ENCODE results near the gene GBF1. TPM values are rescaled to one million over a fixed set of nuclear protein-coding genes. Genes with fewer than 3 reads are reported as not detected.

GBF1 gene
- polyA plus RNA-seq, 1 donor (not counting 4 experiments of a cell fraction or from before 2014, with no cell fraction given): 17.4 TPM

- no peaks in the 10 kb centered on the region for H4K20me1 ChIP-seq (ENCODE audit: control insufficient read depth, extremely low read depth, insufficient read depth, low read length)
- no peak overlapping the region for H3K4me2 ChIP-seq (ENCODE audit: control insufficient read depth, extremely low read depth, insufficient read depth, low read depth, low read length)
- H3K9me3 ChIP-seq (ENCODE audit: control insufficient read depth, low read depth, low read length): no peaks in the 10 kb centered on the region
- H3K27ac ChIP-seq (ENCODE audit: control insufficient read depth, insufficient read depth, low read length): no peak overlapping the region
- FAIRE-seq: no peak
- H3K9ac ChIP-seq (ENCODE audit: control insufficient read depth, extremely low read depth, insufficient read depth, low read length): no peak overlapping the region
- no peaks in the 10 kb centered on the region for H3K36me3 ChIP-seq (ENCODE audit: control insufficient read depth in 2 of 2, extremely low read depth in 1 of 2, insufficient read depth in 2 of 2, low read length in 2 of 2)
- H3K27me3 ChIP-seq (ENCODE audit: control insufficient read depth, extremely low read depth, insufficient read depth, low read length): peaks cover 14% of the 10 kb centered on the region
- no peak overlapping the region for H2AFZ ChIP-seq (ENCODE audit: control insufficient read depth, low read length)
- H3K79me2 ChIP-seq (ENCODE audit: control insufficient read depth, insufficient read depth, low read length): no peaks in the 10 kb centered on the region
- DNase-seq (ENCODE audit: low read depth, low spot score): no peak
- dilution Hi-C loops (cut with MboI; ENCODE audit: extremely low pct_ligation_motif_present, low sequenced_read_pairs): no loop called here
- H3K4me1 ChIP-seq (ENCODE audit: control insufficient read depth, extremely low read depth, insufficient read depth, low read length): peaks cover 11% of the 10 kb centered on the region
- no peak overlapping the region for H3K4me3 ChIP-seq (ENCODE audit: control insufficient read depth in 2 of 3, extremely low read depth in 1 of 3, insufficient read depth in 2 of 3, low read depth in 1 of 3, low read length in 3 of 3)
- H3K9me1 ChIP-seq (ENCODE audit: control insufficient read depth, extremely low read depth, insufficient read depth, low read length): no peaks in the 10 kb centered on the region
- no peak for TF ChIP-seq CTCF (optimal IDR thresholded peaks at IDR 0.05 in 1 of 3, IDR thresholded peaks at IDR 0.05 in 1 of 3, conservative IDR thresholded peaks at IDR 0.05 in 1 of 3; ENCODE audit: extremely low read depth in 1 of 3, insufficient read depth in 2 of 3, low read length in 3 of 3)
- no peak for TF ChIP-seq EZH2 (IDR thresholded peaks at IDR 0.05; ENCODE audit: low read length)
Observed at GRCh38 chr10:102222797-102223196, 22.5 kb upstream of the GBF1 start.

GRCh38 chr10:102225646-102226541 lies 19.4 kb upstream of the GBF1 start, which contains the start of gene ELOVL3:
ELOVL3 (plus strand) TSS chr10:102226299; CDS start chr10:102226549, 250 bp downstream.
- H3K9ac ChIP-seq (ENCODE audit: control insufficient read depth, extremely low read depth, insufficient read depth, low read length): no peak within 1 kb of the TSS
- peak; percentile 66 for DNase-seq (ENCODE audit: low read depth, low spot score)
- H3K4me2 ChIP-seq (ENCODE audit: control insufficient read depth, extremely low read depth, insufficient read depth, low read depth, low read length): peak within 1 kb of the TSS; percentile 78
- dilution Hi-C loops (cut with MboI; ENCODE audit: extremely low pct_ligation_motif_present, low sequenced_read_pairs): no loop called here
- peak within 1 kb of the TSS; percentile 3 for H3K27ac ChIP-seq (ENCODE audit: control insufficient read depth, insufficient read depth, low read length)
- H3K36me3 ChIP-seq (ENCODE audit: control insufficient read depth in 2 of 2, extremely low read depth in 1 of 2, insufficient read depth in 2 of 2, low read length in 2 of 2): no peaks in the 10 kb centered on the region
- no peak for TF ChIP-seq CTCF (optimal IDR thresholded peaks at IDR 0.05 in 1 of 3, IDR thresholded peaks at IDR 0.05 in 1 of 3, conservative IDR thresholded peaks at IDR 0.05 in 1 of 3; ENCODE audit: extremely low read depth in 1 of 3, insufficient read depth in 2 of 3, low read length in 3 of 3)
- TF ChIP-seq EZH2 (IDR thresholded peaks at IDR 0.05; ENCODE audit: low read length): no peak
- H3K4me1 ChIP-seq (ENCODE audit: control insufficient read depth, extremely low read depth, insufficient read depth, low read length): peaks cover 20% of the 10 kb centered on the region
- FAIRE-seq: peak; percentile 71
- H4K20me1 ChIP-seq (ENCODE audit: control insufficient read depth, extremely low read depth, insufficient read depth, low read length): no peaks in the 10 kb centered on the region
- no peaks in the 10 kb centered on the region for H3K79me2 ChIP-seq (ENCODE audit: control insufficient read depth, insufficient read depth, low read length)
- no peaks in the 10 kb centered on the region for H3K9me1 ChIP-seq (ENCODE audit: control insufficient read depth, extremely low read depth, insufficient read depth, low read length)
- H2AFZ ChIP-seq (ENCODE audit: control insufficient read depth, low read length): peak within 1 kb of the TSS; percentile 93
- H3K4me3 ChIP-seq (ENCODE audit: control insufficient read depth in 2 of 3, extremely low read depth in 1 of 3, insufficient read depth in 2 of 3, low read depth in 1 of 3, low read length in 3 of 3): peak within 1 kb of the TSS in 2 of 3 experiments; percentile 27 to 44
- H3K9me3 ChIP-seq (ENCODE audit: control insufficient read depth, low read depth, low read length): no peaks in the 10 kb centered on the region
- peaks cover 32% of the 10 kb centered on the region for H3K27me3 ChIP-seq (ENCODE audit: control insufficient read depth, extremely low read depth, insufficient read depth, low read length)
